GM18511 (cell line): ENCODE data around the gene DENND1B.
"Not testable (repeated sequence)": the region's sequence is repeated elsewhere in the genome, so short reads cannot be mapped to it uniquely, and the experiment has no call there.

Source experiments
- ATAC-seq: cut with Tn5 transposase; IDR thresholded peaks from one replicate; pipeline ENCODE4 v1.9.1; 2021; ENCODE audit warnings: mild to moderate bottlenecking, moderate library complexity; ENCODE audit not compliant: unreplicated experiment

Gene DENND1B

DNA sequence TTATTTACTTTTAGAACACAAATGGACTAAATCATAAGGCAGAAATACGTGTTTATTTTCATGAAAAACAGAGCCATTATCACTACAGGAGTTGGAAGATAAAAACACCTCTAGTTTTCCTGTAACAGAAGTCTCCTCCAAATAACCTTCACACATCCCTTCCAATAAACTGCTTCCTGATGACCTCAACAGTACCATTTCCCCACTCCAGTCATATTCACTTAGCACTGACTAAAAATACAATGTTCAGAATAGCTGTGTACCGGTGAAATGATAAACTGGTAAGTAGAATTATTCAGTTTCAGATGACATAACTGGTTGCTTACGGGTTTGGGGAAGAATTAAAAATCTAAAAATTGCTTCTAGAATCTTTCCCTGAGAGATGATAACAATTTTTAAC lies 137.9 kb downstream of the DENND1B start:
- ATAC-seq = no peak

DNA sequence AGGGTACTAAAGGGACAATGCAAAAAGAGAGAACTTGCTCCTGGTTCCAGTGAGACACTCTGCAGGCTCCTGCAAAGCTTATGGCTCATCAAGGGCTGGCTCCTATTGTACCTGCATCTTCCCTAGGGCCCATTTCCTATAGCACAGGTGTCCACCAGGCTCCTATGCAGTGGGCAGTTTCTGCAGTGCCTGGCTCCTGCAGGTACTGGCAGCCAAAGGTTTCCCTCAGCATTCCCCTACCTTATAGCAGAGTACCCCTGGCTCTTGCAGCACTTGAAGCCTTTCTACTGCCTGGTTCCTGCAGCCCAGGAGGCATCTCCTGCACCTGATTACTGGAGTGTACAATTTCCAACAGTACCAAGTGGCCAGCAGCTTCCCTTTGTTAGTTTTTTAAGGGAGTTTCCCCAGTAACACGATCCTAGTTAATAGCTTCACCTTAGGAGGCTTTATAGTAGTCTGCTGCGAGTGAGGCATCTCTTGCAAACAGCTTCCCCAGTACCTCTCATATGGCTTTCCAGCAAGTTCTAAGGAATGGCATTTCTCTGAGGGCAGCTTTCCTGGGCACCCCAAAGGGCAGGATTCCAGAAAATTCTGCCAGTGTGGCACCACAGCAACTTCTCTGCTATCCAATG lies 141.7 kb downstream of the DENND1B start:
- no peak for ATAC-seq

DNA sequence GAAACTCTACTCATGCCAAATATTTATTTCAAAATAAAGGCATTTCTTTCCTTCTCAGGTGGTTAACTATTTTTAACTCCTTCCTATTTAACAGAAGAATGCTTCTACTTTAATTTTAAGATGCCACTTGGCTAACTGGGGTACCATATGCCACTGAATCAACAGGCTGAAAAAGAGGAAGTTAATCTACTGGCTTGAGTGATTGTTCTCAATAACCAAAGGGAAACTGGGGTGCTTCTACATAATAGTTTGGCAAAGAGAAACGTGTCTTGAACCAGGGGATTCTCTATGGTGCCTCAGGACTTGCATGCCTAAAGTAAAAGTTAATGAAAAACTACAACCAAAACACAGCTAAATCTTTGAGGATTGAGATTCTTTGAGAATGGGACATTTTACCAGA lies 142.6 kb downstream of the DENND1B start:
- no peak for ATAC-seq

DNA sequence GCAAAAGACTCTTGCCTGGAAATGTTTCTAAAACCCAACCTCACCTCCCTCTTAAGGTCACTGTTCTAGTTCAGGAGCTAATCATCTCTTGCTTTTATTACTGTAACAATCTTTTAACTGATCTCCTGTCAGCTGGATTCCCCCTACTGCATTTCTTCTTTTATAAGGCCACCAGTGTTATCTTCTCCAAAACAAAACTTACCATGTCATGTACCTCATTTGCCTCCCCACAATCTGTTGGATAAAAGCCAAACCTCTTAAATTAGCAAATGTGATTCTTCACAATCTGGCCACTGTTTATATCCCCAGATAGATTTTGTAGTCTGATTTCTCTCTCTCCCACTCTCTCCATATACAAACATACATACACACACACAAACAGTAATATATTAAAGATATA lies 143.3 kb downstream of the DENND1B start:
- ATAC-seq = no peak

DNA sequence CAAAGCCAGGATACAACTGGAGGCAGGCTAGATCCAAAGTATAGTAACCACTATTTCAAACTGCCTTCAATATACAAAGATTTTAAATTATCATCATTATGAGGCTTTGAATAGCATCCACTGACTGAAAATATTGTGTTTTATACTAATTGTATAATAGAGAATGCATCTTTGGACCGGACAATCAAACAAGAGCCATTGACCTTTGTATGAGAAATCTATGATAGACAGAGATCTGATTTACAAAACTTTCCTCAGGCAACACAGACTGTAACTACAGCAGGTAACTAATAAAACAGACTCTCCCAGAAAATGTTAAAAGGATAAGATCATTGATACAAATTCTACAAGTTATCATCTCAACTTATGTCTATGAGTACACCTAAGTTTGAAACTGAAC lies 152.9 kb downstream of the DENND1B start:
- no peak for ATAC-seq

DNA sequence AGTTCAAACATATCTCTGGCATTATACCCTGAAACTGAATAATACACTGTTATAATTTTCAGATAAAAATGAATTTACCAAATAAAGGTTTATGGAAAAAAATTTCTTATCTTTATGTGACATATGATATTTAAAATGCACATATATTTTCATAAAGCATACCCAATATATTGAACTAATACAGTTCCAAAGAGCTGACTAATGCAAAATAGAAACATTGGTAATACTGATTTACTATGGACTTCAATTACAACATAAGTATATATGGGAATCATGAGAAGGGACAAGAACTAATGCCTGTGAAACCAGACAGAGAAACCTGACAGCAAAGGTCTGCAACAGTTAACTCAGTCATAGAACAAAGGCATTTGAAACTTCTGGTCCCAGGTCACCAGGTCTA lies 153.5 kb downstream of the DENND1B start:
- ATAC-seq = no peak

DNA sequence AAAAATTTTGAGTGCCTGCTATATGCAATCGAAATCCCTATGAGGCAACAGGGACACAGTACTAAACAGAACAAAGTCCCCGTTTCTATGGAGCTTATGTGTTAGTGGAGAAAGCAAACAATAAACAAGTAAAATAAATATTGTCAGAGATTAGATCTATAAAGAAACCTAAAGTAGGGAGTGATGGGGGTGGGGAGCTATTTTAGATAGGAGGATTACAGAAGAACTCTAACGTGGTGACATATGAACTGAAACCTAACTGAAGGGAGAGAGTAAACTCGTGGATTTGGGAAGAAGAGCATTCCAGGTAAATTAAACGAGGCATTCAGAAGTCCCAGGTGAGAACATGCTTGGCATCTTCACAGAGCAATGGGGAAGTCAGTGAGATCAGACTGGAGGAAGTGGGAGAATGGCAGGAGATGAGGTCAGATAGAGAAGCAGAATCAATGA lies 154.5 kb downstream of the DENND1B start:
- no peak for ATAC-seq

DNA sequence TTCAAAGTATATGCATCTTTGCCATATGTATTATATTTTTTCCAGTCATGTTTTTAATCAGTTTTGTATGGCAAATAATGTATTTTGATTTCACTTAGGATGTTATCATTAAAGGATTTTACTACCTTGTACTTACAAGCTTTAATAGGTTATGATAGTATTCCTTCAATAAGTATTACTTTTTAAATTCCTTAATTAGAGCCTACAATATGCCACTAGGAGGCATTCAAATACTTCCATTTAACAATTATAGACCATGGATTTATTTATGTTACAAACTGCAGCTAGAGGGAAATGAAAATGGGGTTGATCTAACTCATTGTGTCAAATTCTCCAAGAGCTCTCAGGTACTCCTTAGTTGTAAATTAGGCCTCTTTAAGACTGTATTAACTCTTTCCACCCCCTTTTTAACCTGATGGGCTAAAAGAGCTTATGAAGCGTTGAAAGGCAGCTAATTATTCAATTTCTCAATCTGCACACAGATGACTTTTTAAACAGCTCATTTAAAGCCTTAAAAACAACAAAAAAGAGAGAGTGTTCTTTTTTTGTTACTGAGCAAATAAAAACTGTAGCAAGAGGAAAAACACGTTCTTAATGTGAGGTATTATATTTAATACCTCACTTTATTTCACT lies 156.2 kb downstream of the DENND1B start:
- ATAC-seq = no peak

DNA sequence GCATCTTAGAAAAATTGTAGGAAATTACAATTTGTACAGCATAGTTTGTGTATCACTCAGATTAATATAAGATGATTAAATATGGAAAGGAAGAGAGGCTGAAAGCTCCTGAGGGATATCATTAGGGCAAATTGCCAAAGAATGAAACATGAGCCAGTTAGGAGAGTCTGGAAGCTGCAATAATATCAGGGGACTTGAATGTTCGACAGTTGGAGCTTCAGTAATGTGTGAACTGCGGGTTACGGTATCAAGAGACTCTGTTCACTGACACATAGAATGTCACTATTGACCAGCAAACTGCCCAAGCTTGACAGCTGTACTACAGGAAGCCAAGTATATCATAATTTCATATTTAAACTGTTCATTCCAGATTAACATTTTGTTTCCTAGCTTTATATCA lies 157.2 kb downstream of the DENND1B start:
- ATAC-seq = no peak

DNA sequence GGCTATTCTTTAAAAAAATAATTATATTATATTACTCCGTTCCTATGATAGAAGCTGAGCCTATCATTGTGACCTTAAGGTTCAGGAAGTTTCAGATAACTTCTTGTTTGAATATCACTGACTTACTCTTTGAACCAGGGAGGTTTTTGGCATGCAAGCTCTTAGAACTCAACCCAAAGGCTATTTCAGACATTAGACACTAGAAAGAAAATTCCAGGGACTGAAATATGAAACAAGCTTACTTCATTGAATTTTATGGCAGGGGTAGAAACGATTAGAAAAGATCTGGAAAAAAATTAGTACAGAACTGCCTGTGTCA lies 159.6 kb downstream of the DENND1B start:
- no peak for ATAC-seq

DNA sequence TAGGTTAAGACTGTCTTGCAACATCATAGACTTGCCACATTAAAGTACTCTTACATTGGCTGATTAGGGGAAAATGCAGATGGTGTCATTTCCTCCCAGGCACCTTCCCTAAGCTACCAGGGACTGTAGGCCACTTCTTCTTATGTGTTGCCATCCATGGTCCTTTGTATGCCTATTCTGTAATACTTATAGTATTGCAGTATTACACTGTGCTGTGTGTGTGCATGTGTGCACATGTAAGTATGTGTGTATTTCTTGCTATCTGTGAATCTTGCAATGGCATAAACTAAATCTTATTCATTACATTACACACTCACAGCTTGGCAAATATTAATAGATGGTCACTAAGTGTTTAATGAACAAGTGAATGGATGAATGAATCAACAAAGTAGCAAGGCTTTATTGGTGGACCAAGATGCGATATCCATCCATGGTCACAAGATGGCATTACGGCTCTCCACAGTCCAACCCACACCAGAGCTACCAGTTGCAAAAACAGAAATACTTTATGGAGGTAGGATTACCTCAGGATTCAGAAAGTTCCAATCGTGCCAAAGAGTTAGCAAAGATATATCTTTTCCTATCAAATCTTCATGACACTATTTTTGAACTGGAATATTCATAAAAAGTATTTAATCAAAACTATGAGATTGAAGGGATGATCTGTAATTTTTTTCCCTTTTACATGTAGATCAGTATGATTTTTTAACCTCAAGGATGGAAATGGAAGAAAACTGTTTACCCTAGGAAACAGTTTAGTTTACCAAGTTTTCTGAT lies 160.2 kb downstream of the DENND1B start:
- peak; percentile 80 for ATAC-seq

DNA sequence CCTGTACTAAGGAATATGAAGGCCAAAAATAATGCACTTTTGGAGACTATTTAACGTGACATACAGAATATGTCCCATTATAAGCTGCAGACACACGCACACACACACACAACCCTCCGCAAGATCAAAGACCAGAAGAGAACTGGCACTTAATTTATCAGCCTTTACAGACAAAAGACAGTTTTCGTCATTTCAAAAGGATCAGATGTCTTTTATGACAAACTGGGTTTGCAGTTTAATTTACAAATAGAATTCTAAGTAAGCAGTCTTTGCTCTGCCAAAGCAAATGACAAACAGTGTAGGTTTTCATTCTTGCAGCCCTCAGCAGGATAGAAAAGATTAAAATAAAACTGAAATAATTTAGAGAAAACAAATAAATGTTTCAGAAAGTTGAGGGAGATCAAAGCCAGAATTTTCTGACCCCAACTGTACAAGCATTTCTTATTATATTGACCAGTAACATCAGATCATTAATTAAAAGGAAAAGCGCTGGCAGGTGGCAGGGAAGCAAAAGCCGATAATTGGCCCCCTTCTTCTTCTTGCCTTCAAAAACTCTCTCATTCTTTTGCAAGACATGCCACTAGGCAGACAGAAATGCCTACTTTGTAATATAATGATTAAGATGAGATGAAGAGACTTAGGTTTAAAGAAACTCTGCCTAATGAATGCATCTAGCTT lies 169.0 kb downstream of the DENND1B start:
- no peak for ATAC-seq

DNA sequence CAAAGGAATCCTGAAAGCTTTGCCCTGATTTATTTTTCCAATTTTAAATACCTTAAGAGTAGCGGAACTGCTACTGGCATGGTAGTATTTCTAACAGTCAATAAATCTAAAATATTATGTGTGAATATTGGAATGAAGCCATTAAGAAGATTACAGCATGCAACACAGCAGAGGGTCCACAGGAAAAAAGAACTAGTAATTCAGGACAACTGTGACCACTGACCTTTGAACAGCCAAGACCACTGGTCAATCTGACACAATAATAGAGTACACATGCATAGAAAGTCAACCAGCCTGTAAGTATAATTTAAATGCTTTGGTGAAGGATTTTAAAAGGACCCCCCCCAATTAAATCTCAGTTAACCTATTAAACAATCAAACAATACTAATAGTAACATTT lies 171.0 kb downstream of the DENND1B start:
- ATAC-seq = no peak

DNA sequence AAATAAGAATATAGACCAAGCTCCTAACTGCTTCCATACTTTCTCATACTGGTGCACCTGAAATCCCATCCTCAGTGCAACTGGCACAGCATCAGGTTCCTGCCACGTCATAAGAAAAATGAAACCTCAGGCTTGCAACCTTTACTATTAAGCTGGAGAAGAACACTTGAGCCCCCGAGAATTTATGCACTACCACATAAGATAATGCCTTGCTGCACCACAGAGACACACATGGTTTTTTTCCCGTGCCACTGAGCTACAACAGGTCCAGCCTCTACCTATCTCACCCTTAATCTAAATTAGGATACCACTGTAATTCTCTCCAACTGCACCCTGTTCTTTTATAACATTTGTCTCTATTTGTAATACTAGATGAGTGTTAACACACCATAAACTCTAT lies 174.5 kb downstream of the DENND1B start:
- ATAC-seq = no peak

DNA sequence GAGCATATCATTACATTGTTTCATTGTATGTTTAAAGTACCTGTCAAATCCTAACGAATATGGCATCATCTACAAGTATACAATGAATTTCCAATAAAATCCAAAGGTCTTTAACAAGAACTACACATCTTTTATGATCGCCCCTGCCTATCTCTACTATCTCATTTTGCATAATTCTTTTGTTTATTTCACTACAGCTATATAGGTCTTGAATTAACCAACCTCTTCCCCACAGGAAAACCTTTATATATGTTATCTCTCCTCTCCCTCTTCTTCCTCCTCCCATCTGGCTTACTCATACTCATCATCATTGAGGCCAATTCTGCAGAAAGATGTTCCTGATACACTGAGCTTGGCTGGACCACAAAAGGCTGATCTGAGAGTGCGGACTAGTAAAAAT lies 175.5 kb downstream of the DENND1B start:
- ATAC-seq = no peak

DNA sequence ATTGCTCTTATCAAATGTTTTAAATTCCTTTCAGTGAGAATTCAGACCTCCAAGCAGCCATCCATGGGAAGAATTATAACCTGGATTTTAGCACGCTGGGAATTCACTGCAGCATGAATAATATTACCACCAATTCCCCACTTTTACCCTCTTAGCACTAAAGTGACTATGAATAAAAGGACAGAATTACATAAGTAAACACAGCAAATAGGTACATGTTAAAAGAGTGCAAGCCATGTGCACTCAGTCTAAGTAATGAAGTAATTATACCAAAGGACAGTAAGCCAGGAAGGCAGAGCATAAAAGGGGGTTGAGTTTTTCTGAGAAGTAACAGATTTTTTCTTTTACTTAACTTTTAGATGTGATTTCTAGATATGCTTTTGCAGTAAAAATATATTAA lies 176.3 kb downstream of the DENND1B start:
- ATAC-seq = no peak

DNA sequence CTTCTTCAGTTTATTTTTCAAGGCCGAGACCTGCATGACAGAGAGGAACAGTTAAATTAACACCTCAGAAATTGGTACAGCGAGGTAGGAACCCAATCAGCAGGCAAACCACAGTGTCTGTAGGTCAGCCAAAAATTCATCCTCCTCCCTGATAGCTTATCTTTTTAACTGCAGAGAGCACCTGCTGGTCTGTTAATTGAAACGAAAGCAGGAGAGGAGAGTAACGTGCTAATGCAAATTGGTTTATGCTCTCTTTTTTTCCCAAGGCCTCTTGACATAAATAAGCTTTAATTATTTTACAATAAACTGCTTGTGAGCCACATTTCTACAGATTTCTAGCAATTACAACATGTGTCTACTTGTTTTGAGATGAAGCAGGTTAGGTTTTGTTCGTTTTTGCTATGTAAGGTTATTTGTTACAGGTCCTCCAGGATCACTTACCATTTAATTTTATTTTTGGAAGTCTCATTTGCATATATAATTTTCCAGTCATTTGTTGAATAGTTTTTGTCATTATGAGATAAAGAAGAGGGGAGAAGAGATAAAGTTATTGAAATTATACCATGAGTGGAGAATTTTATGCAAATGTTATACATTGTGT lies 179.9 kb downstream of the DENND1B start:
- ATAC-seq = no peak

DNA sequence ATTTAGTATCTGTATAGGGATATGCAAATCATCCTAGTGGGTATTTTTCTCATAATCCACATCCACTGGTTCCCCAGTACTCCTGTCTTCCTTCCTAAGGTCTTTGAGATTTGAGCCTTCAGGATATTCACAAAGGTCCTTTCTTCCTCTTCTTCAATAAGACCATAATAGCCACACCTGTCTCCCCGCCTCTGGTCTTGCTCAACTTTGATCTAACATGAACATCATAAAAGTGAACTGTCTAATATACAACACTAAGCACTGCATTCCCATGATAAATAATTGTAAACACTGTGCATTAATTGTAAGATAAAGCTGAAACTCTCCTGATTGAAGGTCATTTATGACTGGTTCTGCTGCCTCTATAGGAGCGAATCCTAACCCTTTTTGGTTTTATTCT lies 184.6 kb downstream of the DENND1B start:
- no peak for ATAC-seq

DNA sequence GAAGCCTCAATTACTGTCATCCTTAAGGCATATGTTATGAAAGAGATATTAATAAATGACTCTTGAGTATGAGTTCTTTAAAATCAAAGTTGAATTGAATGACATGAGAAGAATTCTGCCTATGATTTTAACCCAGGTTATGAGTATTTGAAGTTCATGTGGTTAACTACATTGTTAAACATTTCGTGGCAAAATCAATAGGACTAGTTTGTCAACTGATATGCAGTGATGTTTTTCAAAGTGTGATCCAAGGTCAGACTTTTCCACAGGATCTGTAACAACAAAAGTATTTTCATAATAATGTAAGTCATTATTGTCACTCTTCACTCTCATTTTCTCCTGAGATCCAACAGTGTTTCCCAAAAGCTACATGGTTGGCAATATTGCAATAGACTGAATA lies 189.5 kb downstream of the DENND1B start:
- ATAC-seq = no peak

DNA sequence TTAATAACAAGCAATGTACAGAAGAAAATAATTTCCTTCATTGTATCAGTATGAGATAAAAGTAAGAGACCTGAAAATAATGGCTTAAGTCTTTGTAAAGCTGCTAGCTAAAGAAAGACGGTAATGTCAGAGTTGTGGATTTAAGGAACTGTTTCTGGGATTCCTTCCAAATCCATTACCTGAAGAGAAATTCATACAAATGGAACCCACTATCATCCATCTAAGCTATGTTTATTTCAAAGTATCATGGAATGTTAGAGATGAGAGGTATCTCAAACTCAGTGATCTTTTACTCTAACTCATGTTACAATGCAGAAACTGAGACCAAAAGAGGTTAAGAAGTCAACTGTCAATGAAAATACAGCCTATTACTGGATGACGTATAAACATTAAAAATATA lies 197.7 kb downstream of the DENND1B start:
- no peak for ATAC-seq

DNA sequence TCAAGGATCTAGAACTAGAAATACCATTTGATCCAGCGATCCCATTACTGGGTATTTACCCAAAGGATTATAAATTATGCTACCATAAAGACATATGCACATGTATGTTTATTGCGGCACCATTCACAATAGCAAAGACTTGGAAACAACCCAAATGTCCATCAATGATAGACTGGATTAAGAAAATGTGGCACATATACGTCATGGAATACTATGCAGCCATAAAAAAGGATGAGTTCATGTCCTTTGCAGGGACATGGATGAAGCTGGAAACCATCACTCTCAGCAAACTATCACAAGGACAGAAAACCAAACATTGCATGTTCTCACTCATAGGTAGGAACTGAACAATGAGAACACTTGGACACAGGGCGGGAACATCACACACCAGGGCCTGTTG lies 199.7 kb downstream of the DENND1B start:
- ATAC-seq = not testable (repeated sequence)
